PC-3 (cell line): Measurements from ENCODE around the gene CACNA1D. TPM values are rescaled to one million over a fixed set of nuclear protein-coding genes. Genes with fewer than 3 reads are reported as not detected.

Experiments
- ATAC-seq: fragments of 200-7000 bp; cut with Tn5 transposase; 2 replicates; pipeline ENCODE4 v1.9.1; 2020; ENCODE audit warnings: mild to moderate bottlenecking, moderate library complexity
- BruUV-seq: library from RNA; stranded (reverse); fragments of 400-500 nt; replicated peaks from 2 replicates; lab custom pipeline; 2021; lab: Mats Ljungman, UMichigan
- CTCF ChIA-PET: fragments of 300-600 bp; sonication (Branson Sonifier 250); formaldehyde crosslinking; loops from one replicate; lab custom pipeline; 2022; ENCODE audit warnings: antibody characterized with exemption; lab: Charles Lee
- POLR2A ChIA-PET: fragments of 300-600 bp; sonication (Branson Sonifier 250); formaldehyde crosslinking; loops from one replicate; lab custom pipeline; 2022; ENCODE audit warnings: antibody characterized with exemption; ENCODE audit not compliant: unreplicated experiment; lab: Charles Lee
- DNase-seq: peaks from one replicate; pipeline ENCODE4 v3.0.0-alpha.2; 2015
- H2AFZ ChIP-seq: fragments of 300-600 bp; sonication (generic); 2 replicates; pipeline ENCODE4 v1.6.0; 2016; ENCODE audit warnings: antibody characterized with exemption, low read length
- H3F3A ChIP-seq: fragments of 300-600 bp; sonication (generic); one replicate; pipeline ENCODE4 v1.6.0; 2017; ENCODE audit warnings: antibody characterized with exemption, low read length, control low read depth, mild to moderate bottlenecking; ENCODE audit not compliant: unreplicated experiment
- H3K27ac ChIP-seq: fragments of 300-600 bp; sonication (generic); 2 replicates; pipeline ENCODE4 v1.5.1; 2016; ENCODE audit warnings: mild to moderate bottlenecking, low read length
- H3K27me3 ChIP-seq: fragments of 300-600 bp; sonication (generic); 2 replicates; pipeline ENCODE4 v1.6.1; 2016; ENCODE audit warnings: low read length, mixed read lengths
- H3K36me3 ChIP-seq: fragments of 300-600 bp; sonication (generic); 2 replicates; pipeline ENCODE4 v1.6.1; 2016; ENCODE audit warnings: low read depth, mixed run types, low read length, mixed read lengths
- H3K4me1 ChIP-seq: fragments of 300-600 bp; sonication (generic); 2 replicates; pipeline ENCODE4 v1.5.1; 2016; ENCODE audit warnings: low read length; ENCODE audit not compliant: insufficient read depth
- H3K4me2 ChIP-seq: fragments of 300-600 bp; sonication (generic); 2 replicates; pipeline ENCODE4 v1.6.0; 2016; ENCODE audit warnings: low read length
- H3K4me3 ChIP-seq: fragments of 300-600 bp; sonication (generic); 2 replicates; pipeline ENCODE4 v1.5.1; 2016; ENCODE audit warnings: mild to moderate bottlenecking, low read length, mixed read lengths
- H3K79me2 ChIP-seq: fragments of 300-600 bp; sonication (generic); 2 replicates; pipeline ENCODE4 v1.6.1; 2017; ENCODE audit warnings: low read length, mixed read lengths
- H3K9ac ChIP-seq: fragments of 300-600 bp; sonication (generic); 2 replicates; pipeline ENCODE4 v1.6.0; 2016; ENCODE audit warnings: mild to moderate bottlenecking, low read length
- H3K9me2 ChIP-seq: fragments of 300-600 bp; sonication (generic); replicated peaks from 2 replicates; pipeline ENCODE4 v1.6.1; 2016; ENCODE audit warnings: mixed run types, low read length, mixed read lengths
- H3K9me3 ChIP-seq: fragments of 300-600 bp; sonication (generic); 2 replicates; pipeline ENCODE4 v1.6.1; 2016; ENCODE audit warnings: low read length, mixed read lengths
- H4K20me1 ChIP-seq: fragments of 300-600 bp; sonication (generic); 2 replicates; pipeline ENCODE4 v1.6.1; 2016; ENCODE audit warnings: low read length, mixed read lengths
- EZH2 ChIP-seq: fragments of 300-600 bp; sonication (generic); IDR thresholded peaks from one replicate; pipeline ENCODE4 v1.6.1; 2017; ENCODE audit warnings: antibody characterized with exemption, mild to moderate bottlenecking, low read length; ENCODE audit not compliant: unreplicated experiment
- EZH2phosphoT487 ChIP-seq: fragments of 300-600 bp; sonication (generic); IDR thresholded peaks from 2 replicates; pipeline ENCODE4 v1.6.1; 2018; ENCODE audit warnings: mild to moderate bottlenecking, antibody characterized with exemption, low read length, borderline replicate concordance
- intact Hi-C: fragments of 100-400 bp; cut with micrococcal nuclease; formaldehyde crosslinking; loops from 2 replicates; pipeline ENCODE4 v1.9.0; 2023
- total RNA-seq: library from RNA; depleted of rRNA; stranded (reverse); fragments of >200 nt; gene quantifications from 2 replicates; pipeline ENCODE4 v1.2.3, GENCODE V29; 2014
- TF ChIP-seq, protein P1 (sequence below): fragments of 300-600 bp; sonication (generic); conservative IDR thresholded peaks from 2 replicates; pipeline ENCODE4 v1.5.1; 2017; ENCODE audit warnings: antibody characterized with exemption, low read depth, mild to moderate bottlenecking, low read length

Gene CACNA1D
- total RNA-seq, 1 experiment from 2014 or later = not detected

- TF ChIP-seq, protein P1, sequence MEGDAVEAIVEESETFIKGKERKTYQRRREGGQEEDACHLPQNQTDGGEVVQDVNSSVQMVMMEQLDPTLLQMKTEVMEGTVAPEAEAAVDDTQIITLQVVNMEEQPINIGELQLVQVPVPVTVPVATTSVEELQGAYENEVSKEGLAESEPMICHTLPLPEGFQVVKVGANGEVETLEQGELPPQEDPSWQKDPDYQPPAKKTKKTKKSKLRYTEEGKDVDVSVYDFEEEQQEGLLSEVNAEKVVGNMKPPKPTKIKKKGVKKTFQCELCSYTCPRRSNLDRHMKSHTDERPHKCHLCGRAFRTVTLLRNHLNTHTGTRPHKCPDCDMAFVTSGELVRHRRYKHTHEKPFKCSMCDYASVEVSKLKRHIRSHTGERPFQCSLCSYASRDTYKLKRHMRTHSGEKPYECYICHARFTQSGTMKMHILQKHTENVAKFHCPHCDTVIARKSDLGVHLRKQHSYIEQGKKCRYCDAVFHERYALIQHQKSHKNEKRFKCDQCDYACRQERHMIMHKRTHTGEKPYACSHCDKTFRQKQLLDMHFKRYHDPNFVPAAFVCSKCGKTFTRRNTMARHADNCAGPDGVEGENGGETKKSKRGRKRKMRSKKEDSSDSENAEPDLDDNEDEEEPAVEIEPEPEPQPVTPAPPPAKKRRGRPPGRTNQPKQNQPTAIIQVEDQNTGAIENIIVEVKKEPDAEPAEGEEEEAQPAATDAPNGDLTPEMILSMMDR = no peak
- no peak for TF ChIP-seq EZH2phosphoT487
- no peak for TF ChIP-seq EZH2
- Histone ChIP-seq H3K27ac (no peak overlapping the region), H3K9ac (no peak overlapping the region), H3K27me3 (peaks cover 68% of the 10 kb centered on the region), H3F3A (no peaks in the 10 kb centered on the region), H2AFZ (no peak overlapping the region), H3K4me3 (no peak overlapping the region), H3K36me3 (no peaks in the 10 kb centered on the region), H3K9me2 (no peaks in the 10 kb centered on the region), H4K20me1 (no peaks in the 10 kb centered on the region), H3K4me2 (no peak overlapping the region), H3K9me3 (no peaks in the 10 kb centered on the region), H3K79me2 (no peaks in the 10 kb centered on the region), H3K4me1 (peaks cover 4% of the 10 kb centered on the region; the same call in 1 of the 2 replicates)
- BruUV-seq = no TSS peak
- ATAC-seq (no peak), DNase-seq (no peak)
- ChIA-PET CTCF (no interaction called here), POLR2A (no interaction called here)
- intact Hi-C loops = no loop called here
Observed at GRCh38 chr3:53791317-53791716, 296.9 kb downstream of the CACNA1D start.

DNA sequence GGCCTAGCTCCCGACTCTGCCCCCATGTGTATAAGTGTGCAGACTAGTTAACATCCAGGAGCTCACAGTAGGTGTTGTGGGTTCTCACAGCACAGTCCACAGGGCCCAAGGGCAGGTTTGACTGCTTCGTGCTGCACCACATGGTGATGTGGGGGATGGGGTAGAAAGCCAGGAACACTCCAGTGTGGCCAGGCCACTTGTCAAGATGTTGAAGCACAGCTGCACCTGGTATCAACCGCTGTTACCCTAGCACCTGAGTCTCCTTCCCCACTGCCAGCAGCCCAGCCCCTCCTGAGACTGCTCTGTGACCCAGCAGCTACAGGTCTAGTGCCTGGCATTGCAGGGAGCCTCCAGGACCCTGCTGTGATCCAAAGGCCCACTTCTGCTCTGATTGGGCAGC, 298.5 kb downstream of the CACNA1D start:
- no peaks in the 10 kb centered on the region for H3K9me3 ChIP-seq
- H3K9ac ChIP-seq = no peak overlapping the region
- intact Hi-C loops = no loop called here
- peaks cover 60% of the 10 kb centered on the region for H3K27me3 ChIP-seq
- H3F3A ChIP-seq = no peaks in the 10 kb centered on the region
- no peaks in the 10 kb centered on the region for H3K9me2 ChIP-seq
- ATAC-seq (no peak), DNase-seq (no peak)
- ChIA-PET CTCF (no interaction called here), POLR2A (no interaction called here)
- BruUV-seq = no TSS peak
- H3K79me2 ChIP-seq = no peaks in the 10 kb centered on the region
- H3K27ac ChIP-seq = no peak overlapping the region
- peaks cover 4% of the 10 kb centered on the region; the same call in 1 of the 2 replicates for H3K4me1 ChIP-seq
- no peak overlapping the region for H3K4me3 ChIP-seq
- H2AFZ ChIP-seq = no peak overlapping the region
- no peaks in the 10 kb centered on the region for H4K20me1 ChIP-seq
- H3K36me3 ChIP-seq = no peaks in the 10 kb centered on the region
- H3K4me2 ChIP-seq = no peak overlapping the region
- TF ChIP-seq EZH2 = no peak
- TF ChIP-seq, protein P1 = no peak
- no peak for TF ChIP-seq EZH2phosphoT487

- H3F3A ChIP-seq = no peaks in the 10 kb centered on the region
- H3K36me3 ChIP-seq = no peaks in the 10 kb centered on the region
- ChIA-PET POLR2A (no interaction called here), CTCF (no interaction called here)
- H3K27me3 ChIP-seq = peaks cover 48% of the 10 kb centered on the region
- H3K27ac ChIP-seq = no peak overlapping the region
- no peak overlapping the region for H2AFZ ChIP-seq
- no peaks in the 10 kb centered on the region for H4K20me1 ChIP-seq
- ATAC-seq = no peak
- no peak overlapping the region for H3K4me3 ChIP-seq
- BruUV-seq = no TSS peak
- intact Hi-C loops = no loop called here
- TF ChIP-seq EZH2 (no peak), EZH2phosphoT487 (no peak)
- TF ChIP-seq, protein P1 = no peak
- H3K9ac ChIP-seq = no peak overlapping the region
- H3K9me3 ChIP-seq = no peaks in the 10 kb centered on the region
- H3K79me2 ChIP-seq = no peaks in the 10 kb centered on the region
- H3K4me1 ChIP-seq = peaks cover 4% of the 10 kb centered on the region; the same call in 1 of the 2 replicates
- H3K4me2 ChIP-seq = no peak overlapping the region
- no peak for DNase-seq
- no peaks in the 10 kb centered on the region for H3K9me2 ChIP-seq
Observed at GRCh38 chr3:53794597-53794996, 300.2 kb downstream of the CACNA1D start.
